PC-3 (cell line): ENCODE measurements around the gene CCNF. TPM values are rescaled to one million over a fixed set of nuclear protein-coding genes. Genes with fewer than 3 reads are reported as not detected.

Source experiments
- ATAC-seq: fragments of 200-7000 bp; cut with Tn5 transposase; 2 replicates; pipeline ENCODE4 v1.9.1; 2020; ENCODE audit warnings: mild to moderate bottlenecking, moderate library complexity
- BruUV-seq: library from RNA; stranded (reverse); fragments of 400-500 nt; replicated peaks from 2 replicates; lab custom pipeline; 2021; lab: Mats Ljungman, UMichigan
- CTCF ChIA-PET: fragments of 300-600 bp; sonication (Branson Sonifier 250); formaldehyde crosslinking; loops from one replicate; lab custom pipeline; 2022; ENCODE audit warnings: antibody characterized with exemption; lab: Charles Lee
- POLR2A ChIA-PET: fragments of 300-600 bp; sonication (Branson Sonifier 250); formaldehyde crosslinking; loops from one replicate; lab custom pipeline; 2022; ENCODE audit warnings: antibody characterized with exemption; ENCODE audit not compliant: unreplicated experiment; lab: Charles Lee
- DNase-seq: peaks from one replicate; pipeline ENCODE4 v3.0.0-alpha.2; 2015
- H2AFZ ChIP-seq: fragments of 300-600 bp; sonication (generic); 2 replicates; pipeline ENCODE4 v1.6.0; 2016; ENCODE audit warnings: antibody characterized with exemption, low read length
- H3F3A ChIP-seq: fragments of 300-600 bp; sonication (generic); one replicate; pipeline ENCODE4 v1.6.0; 2017; ENCODE audit warnings: antibody characterized with exemption, low read length, control low read depth, mild to moderate bottlenecking; ENCODE audit not compliant: unreplicated experiment
- H3K27ac ChIP-seq: fragments of 300-600 bp; sonication (generic); 2 replicates; pipeline ENCODE4 v1.5.1; 2016; ENCODE audit warnings: mild to moderate bottlenecking, low read length
- H3K27me3 ChIP-seq: fragments of 300-600 bp; sonication (generic); 2 replicates; pipeline ENCODE4 v1.6.1; 2016; ENCODE audit warnings: low read length, mixed read lengths
- H3K36me3 ChIP-seq: fragments of 300-600 bp; sonication (generic); 2 replicates; pipeline ENCODE4 v1.6.1; 2016; ENCODE audit warnings: low read depth, mixed run types, low read length, mixed read lengths
- H3K4me1 ChIP-seq: fragments of 300-600 bp; sonication (generic); 2 replicates; pipeline ENCODE4 v1.5.1; 2016; ENCODE audit warnings: low read length; ENCODE audit not compliant: insufficient read depth
- H3K4me2 ChIP-seq: fragments of 300-600 bp; sonication (generic); 2 replicates; pipeline ENCODE4 v1.6.0; 2016; ENCODE audit warnings: low read length
- H3K4me3 ChIP-seq: fragments of 300-600 bp; sonication (generic); 2 replicates; pipeline ENCODE4 v1.5.1; 2016; ENCODE audit warnings: mild to moderate bottlenecking, low read length, mixed read lengths
- H3K79me2 ChIP-seq: fragments of 300-600 bp; sonication (generic); 2 replicates; pipeline ENCODE4 v1.6.1; 2017; ENCODE audit warnings: low read length, mixed read lengths
- H3K9ac ChIP-seq: fragments of 300-600 bp; sonication (generic); 2 replicates; pipeline ENCODE4 v1.6.0; 2016; ENCODE audit warnings: mild to moderate bottlenecking, low read length
- H3K9me2 ChIP-seq: fragments of 300-600 bp; sonication (generic); replicated peaks from 2 replicates; pipeline ENCODE4 v1.6.1; 2016; ENCODE audit warnings: mixed run types, low read length, mixed read lengths
- H3K9me3 ChIP-seq: fragments of 300-600 bp; sonication (generic); 2 replicates; pipeline ENCODE4 v1.6.1; 2016; ENCODE audit warnings: low read length, mixed read lengths
- H4K20me1 ChIP-seq: fragments of 300-600 bp; sonication (generic); 2 replicates; pipeline ENCODE4 v1.6.1; 2016; ENCODE audit warnings: low read length, mixed read lengths
- CTCF ChIP-seq: fragments of 300-600 bp; sonication (generic); conservative IDR thresholded peaks from 2 replicates; pipeline ENCODE4 v1.5.1; 2017; ENCODE audit warnings: antibody characterized with exemption, low read depth, mild to moderate bottlenecking, low read length
- EZH2 ChIP-seq: fragments of 300-600 bp; sonication (generic); IDR thresholded peaks from one replicate; pipeline ENCODE4 v1.6.1; 2017; ENCODE audit warnings: antibody characterized with exemption, mild to moderate bottlenecking, low read length; ENCODE audit not compliant: unreplicated experiment
- EZH2phosphoT487 ChIP-seq: fragments of 300-600 bp; sonication (generic); IDR thresholded peaks from 2 replicates; pipeline ENCODE4 v1.6.1; 2018; ENCODE audit warnings: mild to moderate bottlenecking, antibody characterized with exemption, low read length, borderline replicate concordance
- intact Hi-C: fragments of 100-400 bp; cut with micrococcal nuclease; formaldehyde crosslinking; loops from 2 replicates; pipeline ENCODE4 v1.9.0; 2023
- total RNA-seq: library from RNA; depleted of rRNA; stranded (reverse); fragments of >200 nt; gene quantifications from 2 replicates; pipeline ENCODE4 v1.2.3, GENCODE V29; 2014

Gene CCNF
- total RNA-seq, 1 experiment from 2014 or later, result 26.8 TPM

- Histone ChIP-seq H3K27ac (no peak overlapping the region), H3F3A (no peaks in the 10 kb centered on the region), H2AFZ (no peak overlapping the region), H3K36me3 (no peaks in the 10 kb centered on the region), H3K27me3 (no peaks in the 10 kb centered on the region), H3K4me3 (no peak overlapping the region), H3K9me3 (no peaks in the 10 kb centered on the region), H3K9ac (no peak overlapping the region), H4K20me1 (no peaks in the 10 kb centered on the region), H3K79me2 (no peaks in the 10 kb centered on the region), H3K4me1 (no peaks in the 10 kb centered on the region), H3K9me2 (no peaks in the 10 kb centered on the region), H3K4me2 (no peak overlapping the region)
- CTCF ChIA-PET, result no interaction called here
- intact Hi-C loops, result no loop called here
- POLR2A ChIA-PET, result no interaction called here
- no peak for DNase-seq
- ATAC-seq, result no peak
- no TSS peak for BruUV-seq
- no peak for TF ChIP-seq CTCF
- TF ChIP-seq EZH2, result no peak
- no peak for TF ChIP-seq EZH2phosphoT487
Measured at GRCh38 chr16:2404099-2404498, 25.1 kb upstream of the CCNF start.

- no TSS peak for BruUV-seq
- H3K27ac ChIP-seq, result no peak overlapping the region
- intact Hi-C loops, result no loop called here
- no peaks in the 10 kb centered on the region for H3K9me2 ChIP-seq
- no peak for DNase-seq
- H3K4me2 ChIP-seq, result no peak overlapping the region
- H3K4me1 ChIP-seq, result no peaks in the 10 kb centered on the region
- H3K9ac ChIP-seq, result no peak overlapping the region
- H2AFZ ChIP-seq, result no peak overlapping the region
- no peaks in the 10 kb centered on the region for H3F3A ChIP-seq
- no peaks in the 10 kb centered on the region for H3K27me3 ChIP-seq
- CTCF ChIA-PET, result no interaction called here
- POLR2A ChIA-PET, result no interaction called here
- TF ChIP-seq EZH2 (no peak), CTCF (no peak), EZH2phosphoT487 (no peak)
- H3K4me3 ChIP-seq, result no peak overlapping the region
- no peak for ATAC-seq
- H3K79me2 ChIP-seq, result no peaks in the 10 kb centered on the region
- H3K36me3 ChIP-seq, result no peaks in the 10 kb centered on the region
- H4K20me1 ChIP-seq, result no peaks in the 10 kb centered on the region
- no peaks in the 10 kb centered on the region for H3K9me3 ChIP-seq
Measured at GRCh38 chr16:2415085-2415484, 14.2 kb upstream of the CCNF start.

GRCh38 chr16:2420035-2420434 is 9.2 kb upstream of the CCNF start:
- H3K27ac ChIP-seq, result no peak overlapping the region
- no peaks in the 10 kb centered on the region for H3F3A ChIP-seq
- H3K79me2 ChIP-seq, result no peaks in the 10 kb centered on the region
- H3K9ac ChIP-seq, result no peak overlapping the region
- H3K4me1 ChIP-seq, result no peaks in the 10 kb centered on the region
- H3K9me3 ChIP-seq, result no peaks in the 10 kb centered on the region
- H3K27me3 ChIP-seq, result no peaks in the 10 kb centered on the region
- H3K4me2 ChIP-seq, result no peak overlapping the region
- DNase-seq (no peak), ATAC-seq (no peak)
- intact Hi-C loops, result no loop called here
- no TSS peak for BruUV-seq
- H3K4me3 ChIP-seq, result no peak overlapping the region
- CTCF ChIA-PET, result no interaction called here
- no peak for TF ChIP-seq CTCF
- TF ChIP-seq EZH2, result no peak
- no peak for TF ChIP-seq EZH2phosphoT487
- POLR2A ChIA-PET, result no interaction called here
- H3K36me3 ChIP-seq, result no peaks in the 10 kb centered on the region
- H3K9me2 ChIP-seq, result no peaks in the 10 kb centered on the region
- no peak overlapping the region for H2AFZ ChIP-seq
- H4K20me1 ChIP-seq, result no peaks in the 10 kb centered on the region
